NCI-H345 (cell line): ENCODE measurements around the gene C1D.

ENCODE experiments used
- DNase-seq: peaks from one replicate; lab custom pipeline; 2025; lab: John Stamatoyannopoulos, UW

The C1D gene

DNA sequence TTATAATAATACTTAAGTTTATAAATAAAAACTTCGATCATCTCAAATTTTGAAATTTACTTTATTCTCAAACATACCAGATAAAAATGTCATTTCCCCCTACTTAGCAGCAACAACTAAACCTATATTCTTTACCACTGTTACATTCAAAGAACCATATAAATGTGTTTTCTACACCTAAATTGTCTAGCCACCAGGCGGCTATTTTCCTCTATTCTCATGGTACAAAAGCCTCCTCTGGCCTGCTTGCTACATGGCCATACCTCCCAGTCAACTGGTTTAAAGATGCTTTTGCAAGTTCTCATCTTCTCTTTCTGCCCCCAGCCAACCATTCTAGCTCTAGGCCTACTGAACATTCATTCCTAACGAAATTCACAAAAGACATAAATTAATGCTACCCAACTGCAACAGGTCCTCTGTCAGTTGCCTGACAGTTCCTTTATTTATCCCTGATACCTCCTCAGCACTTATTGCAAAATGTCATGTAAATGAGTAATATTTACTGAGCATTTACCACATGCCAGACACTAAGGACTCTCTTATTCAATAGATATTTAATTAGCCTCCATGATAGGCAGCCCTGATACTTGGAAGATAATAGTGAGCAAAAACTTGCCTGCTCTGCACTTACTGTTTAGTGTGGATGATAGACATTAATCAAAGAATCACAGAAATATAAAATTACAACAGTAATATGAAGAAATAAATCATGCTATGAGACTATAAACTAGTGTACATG, 5.0 kb downstream of the C1D start:
- no peak for DNase-seq

DNA sequence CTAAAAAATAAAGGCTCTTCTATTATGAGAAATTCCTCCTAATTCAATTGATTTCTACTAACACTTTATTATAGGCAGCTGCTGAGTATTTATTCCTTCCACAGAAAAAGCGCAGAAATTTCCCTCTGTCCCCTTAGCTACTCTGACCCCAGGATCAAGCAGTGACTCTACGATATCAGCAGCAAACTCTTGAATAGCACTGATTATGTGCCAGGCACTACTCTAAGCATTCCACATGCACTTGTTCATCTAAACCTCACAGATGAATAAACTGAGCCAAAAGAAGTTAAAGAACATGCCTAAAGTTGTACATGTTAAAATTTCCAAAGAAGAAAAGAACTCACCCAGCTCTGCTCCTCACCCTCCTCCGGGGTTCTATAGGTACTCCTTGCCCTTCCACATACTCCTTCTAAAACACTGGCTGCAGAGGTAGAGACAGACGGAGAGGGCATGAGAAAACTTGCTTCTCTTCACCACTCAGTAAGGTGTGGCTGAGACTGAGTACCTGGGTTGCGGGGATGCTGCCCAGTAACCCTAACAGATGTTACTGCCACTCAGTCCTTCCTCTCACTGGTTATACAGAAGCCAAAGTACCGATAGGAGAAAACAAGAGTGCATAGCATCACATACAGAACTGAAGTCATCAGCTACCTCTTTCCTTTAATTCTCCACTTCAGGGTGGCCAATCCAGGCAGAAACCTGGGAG, 9.9 kb downstream of the C1D start:
- no peak for DNase-seq

DNA sequence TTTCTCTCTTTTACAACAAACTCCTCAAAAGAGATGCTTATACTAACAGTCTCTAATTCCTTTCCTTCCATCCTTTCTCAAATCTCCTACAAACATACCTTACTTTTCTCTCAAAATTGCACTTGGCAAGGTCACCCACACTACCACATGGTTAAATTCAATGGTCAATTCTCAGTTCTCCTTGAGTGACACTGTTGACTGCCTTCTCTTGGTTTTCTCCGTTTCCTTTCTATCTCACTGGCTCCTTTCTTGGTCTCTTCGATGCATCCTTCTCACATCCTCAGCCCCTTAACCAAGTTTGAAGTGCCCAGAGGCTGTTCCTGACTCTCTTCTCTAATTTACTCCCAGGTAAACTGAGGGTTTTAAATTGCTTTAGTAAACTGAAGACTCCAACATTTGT, 12.5 kb downstream of the C1D start:
- no peak for DNase-seq

DNA sequence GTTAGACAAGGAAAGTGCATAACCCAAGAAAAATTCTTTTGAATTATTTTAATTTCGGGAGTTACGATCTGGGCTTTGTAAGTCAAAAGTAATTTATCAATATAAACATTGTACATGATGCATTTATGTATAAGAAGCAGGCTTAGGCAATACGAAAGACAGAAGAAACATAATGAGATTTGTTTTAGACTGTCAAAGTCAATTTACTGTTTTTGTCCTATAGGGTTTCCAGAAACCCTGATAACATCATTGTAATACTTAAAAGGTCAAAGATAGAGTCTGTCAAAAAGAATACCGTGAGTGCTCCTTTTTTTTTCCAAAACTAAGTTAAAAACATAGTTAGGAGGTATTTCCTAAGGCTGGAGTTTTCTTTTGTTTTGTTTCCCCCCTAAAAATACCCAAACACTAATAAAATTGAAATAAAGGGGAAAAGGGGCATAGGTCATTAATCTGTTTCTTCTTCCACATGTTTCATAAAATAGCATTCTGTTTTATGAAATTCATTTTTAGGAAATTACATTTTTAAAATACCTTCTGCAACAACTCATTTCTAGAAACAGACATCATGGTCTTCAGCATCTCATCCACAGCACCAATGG, 16.1 kb downstream of the C1D start:
- DNase-seq = no peak

DNA sequence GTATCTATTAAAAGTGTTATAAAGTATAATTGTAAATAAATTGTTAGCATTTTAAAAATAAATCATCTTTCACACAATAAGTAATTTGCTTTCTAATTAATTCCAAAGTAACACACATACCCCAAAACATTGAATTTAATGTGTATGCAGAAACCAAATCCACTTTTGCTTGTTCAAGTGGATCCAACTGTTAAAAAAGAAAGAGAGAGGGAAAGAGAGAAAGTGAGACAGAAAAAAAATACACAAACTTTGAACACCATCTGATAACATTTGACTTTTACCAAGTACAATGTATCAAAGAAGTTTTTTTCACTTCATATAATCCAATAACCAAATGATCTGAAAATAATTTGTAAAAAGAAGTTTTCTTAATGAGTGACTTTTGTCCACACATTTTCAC, 16.6 kb downstream of the C1D start:
- no peak for DNase-seq

DNA sequence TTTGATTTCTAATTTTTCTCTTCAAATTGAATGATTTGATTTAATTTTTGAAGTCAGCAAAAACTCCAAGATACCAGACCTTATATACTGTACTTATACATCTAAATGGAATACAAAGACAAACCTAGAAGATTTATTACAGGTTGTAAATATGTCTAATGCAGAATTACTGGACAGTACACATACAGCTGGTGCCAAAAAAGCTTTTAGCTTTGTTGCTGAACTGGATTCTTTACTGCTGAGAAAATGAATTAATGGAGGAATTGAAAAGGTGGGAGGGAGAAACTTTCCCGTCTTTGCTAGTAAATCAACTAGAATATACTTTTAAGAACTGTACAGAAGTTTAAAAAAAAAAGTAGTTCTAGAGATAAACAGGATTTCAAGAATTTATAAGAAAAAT, 17.5 kb downstream of the C1D start:
- no peak for DNase-seq

DNA sequence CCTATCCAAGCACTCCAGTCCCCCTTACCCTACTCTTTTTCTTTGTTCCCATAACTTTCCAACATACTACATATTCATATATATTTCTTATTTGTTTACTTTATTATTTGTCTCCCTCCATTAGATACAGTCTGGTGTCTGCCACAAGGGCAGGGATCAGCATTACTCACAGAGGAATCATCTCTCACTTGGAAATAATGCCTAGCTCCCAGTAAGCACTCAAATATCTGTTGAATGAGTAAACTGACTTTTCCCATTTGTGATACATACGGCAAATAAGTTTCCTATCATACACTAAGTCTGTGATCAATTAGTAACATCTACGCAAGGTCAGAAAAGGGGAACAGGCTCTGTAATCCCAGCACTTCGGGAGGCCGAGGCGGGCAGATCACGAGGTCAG, 18.7 kb downstream of the C1D start:
- DNase-seq = no peak

DNA sequence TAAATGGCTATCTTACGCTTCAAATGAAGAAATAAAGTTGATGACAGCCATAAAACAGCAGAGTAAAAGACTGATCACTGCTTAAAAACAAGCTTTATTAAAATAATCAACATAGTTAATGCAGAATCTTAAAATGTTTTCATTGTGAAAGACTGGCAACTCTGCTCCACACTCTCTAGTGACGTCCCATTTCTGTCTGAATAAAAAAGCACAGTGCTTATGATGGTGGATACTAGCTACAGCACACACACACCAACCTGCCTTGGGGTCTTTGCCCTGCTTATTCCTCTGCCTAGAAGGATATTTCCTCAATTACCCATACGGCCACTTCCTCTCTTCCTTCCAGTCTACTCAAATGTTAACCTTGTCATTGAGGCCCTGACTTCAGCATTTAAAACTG, 19.1 kb downstream of the C1D start:
- no peak for DNase-seq

DNA sequence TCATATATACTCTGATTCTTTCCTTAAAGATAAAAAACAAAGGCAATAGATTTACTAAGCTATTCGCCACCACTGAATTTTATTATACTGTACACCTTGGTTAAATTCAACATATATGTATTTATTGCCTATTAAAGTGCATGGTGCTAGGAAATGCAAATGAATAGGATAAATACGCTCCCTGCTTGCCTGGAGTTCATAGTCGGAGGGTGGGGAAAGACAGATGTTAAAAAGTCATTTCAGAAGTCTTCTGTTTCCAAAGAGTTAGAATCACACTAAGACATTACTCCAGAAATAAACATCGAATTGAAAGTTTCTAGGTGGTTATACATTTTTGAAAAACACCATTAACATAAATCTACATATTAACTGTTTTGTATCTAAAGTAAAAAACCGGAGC, 19.8 kb downstream of the C1D start:
- DNase-seq = no peak

DNA sequence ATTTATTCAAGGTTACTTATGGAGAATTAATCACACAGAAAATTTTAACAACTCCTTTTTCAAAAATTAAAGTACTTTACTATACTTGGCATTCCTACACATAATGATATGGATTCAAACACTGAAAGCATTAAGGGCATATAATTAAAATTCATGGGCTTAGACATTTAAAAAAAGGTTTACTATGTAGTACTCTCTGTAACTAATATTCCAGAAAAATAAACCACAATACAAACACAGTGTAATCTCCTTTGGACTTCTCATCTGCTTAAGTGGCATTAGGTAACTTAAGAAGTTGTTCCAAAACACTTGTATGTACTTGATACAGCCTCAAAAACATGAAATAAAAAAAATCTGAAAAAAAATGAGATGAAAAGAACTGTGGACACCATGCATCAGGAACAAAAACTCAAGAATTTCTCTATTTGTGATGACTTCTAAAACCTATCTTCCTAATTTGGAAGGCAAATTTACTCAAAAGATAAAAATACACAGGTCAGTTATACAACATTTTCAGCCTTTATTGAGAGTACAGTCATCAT, 21.0 kb downstream of the C1D start:
- DNase-seq = no peak

DNA sequence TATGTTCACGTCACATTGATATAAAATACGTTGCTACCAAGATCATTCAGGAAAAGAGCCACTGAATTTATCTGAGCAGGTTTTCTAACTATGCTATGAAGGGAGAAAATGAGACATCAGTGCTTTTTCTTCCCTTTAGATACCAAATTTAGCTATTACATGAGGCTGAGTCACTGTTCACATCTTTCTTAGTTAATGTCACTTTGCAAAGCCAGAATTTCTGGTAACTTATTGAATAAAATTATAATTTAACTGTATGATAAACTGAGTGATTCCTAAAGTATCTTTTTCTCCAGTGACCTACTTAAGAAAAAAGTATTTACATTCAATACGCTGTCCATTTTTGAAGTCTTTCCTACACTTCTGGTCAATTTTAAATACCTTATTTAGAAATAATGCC, 22.7 kb downstream of the C1D start:
- no peak for DNase-seq

DNA sequence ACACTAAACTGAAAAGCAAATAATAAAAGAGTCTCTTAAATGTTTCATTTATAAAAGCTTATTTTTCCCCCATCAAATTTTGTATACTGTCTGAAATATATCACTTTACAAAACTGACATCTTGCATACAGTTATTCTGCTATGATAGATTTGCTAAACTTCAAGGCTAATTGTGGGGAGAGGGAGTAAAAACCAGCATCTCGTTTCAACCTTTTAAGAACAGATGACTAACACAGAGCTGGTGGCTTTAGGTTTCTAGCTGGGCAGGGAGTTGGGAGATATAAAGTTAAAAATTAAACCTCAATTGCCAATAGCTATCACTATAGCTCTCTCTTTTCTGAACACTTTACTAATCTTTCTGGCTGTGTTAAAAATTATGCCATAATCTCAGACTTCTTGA, 23.5 kb downstream of the C1D start:
- DNase-seq = no peak

DNA sequence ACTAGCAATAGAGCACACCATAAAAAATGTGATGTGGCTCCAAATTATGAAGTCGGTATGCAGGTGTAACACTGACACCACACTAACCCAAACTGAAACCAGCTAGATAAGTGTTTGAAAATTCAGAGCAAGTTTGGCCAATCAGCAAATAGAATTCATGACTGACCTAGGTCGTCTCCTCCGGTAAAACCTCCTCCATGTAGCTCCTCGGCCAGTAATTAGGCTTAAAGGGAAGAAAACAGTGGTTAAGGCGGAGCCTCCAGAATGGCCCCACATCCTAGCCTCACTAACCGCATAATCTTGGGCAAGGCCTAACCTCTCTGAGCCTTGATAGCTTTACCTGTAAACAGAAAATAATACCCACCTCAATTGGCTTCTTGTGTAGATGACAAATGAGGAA, 30.1 kb downstream of the C1D start:
- DNase-seq = no peak

DNA sequence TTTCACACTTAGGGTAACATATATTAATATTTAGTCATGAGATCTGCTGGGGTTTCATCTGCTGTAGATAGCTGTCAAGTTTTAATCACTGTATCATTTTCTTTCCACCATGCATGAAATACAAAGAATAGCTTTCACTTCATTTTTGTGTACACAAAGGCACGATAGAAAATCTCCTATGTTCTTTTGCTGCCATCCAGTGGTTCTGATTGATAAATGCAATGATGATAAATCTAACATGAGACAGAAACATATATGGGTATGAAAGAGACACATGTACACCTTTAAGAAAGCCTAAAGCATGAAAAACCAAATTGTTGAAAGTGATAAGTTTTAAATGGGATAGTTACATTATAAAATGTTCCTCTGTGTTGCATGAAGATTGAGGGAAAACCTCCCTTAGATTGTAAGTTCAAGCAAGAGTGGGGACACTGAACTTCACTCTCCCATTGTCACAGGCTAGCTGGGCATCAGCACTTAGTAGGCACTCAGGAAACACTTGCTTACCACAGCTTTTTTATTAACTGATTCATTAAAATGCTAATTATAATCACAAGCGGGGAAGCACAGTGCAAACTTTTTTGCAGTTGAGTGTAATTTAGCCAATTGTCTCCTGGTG, 31.2 kb downstream of the C1D start:
- DNase-seq = peak; percentile 77

DNA sequence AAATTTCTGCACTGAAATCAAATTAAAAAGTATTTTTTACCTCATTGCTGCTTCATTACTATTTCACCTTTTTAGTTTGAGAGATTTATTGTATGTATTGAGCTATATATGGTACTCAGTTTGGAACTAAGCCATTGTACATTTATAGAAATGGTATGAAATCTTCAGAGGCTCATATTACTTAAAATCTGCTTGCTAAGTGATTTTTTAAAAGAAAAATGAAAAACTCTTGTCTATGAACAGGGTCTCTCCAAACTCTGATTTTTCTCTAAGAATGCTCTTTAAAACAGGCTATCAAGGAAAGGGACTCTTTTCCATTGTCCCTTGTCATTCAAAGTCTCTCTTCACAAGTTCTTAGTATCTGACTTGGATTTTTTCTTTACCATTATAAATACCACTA, 31.8 kb downstream of the C1D start:
- no peak for DNase-seq

DNA sequence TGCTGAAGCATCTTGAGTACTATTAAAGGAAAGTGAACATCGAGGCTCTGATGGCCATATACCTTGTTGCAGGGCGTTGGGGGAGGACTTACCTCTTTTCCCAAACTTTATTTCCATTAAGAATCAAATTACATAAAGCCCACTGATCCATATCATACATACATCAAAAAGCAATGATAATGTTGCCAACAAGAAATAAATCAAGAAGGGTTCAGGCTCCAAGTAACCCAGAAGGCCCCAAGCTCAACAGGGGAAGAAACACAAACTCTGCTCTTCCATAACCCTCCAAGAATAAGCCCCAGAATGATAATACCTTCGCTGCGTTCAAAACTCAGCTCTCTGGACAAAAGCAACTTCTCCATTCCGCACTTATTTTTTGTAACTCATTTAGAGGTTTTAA, 32.3 kb downstream of the C1D start:
- DNase-seq = no peak

DNA sequence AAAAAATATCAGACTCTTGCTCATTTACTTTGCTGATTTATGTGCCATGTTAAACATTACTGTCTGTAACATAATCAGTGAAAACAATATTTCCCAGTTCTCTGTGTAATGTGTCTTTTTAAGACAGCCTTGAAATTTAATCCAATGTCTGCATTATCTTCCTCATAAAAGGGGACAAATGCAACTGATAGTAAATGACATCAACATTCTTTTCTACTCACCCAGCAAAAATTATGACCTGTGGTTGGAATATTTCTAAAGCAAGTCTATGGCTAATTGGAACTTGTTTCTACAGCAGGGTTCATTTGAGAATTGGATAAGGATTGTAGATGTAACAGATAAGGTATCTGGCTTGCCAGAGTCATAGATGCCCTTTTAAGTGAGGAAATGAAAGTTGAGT, 34.8 kb downstream of the C1D start:
- no peak for DNase-seq

DNA sequence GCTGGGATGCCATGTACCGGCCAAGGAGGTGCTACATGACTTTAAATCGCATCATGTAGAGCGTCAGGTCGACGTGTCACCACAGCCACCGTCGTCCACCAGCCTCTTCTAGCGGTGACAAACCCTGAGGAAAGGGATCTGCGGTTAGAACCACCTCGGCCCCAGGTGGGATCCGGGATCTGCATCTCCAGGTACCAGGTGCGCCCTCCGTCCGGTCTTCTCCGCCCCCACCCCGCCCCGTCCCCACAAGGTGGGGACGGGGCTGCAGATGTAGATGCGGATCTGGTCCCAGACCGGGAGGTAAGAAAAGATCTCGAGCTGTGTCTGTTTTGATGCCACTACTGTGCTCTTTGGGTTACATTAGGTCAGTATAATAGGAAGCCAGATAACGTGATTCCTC, 38.4 kb downstream of the C1D start:
- no peak for DNase-seq

DNA sequence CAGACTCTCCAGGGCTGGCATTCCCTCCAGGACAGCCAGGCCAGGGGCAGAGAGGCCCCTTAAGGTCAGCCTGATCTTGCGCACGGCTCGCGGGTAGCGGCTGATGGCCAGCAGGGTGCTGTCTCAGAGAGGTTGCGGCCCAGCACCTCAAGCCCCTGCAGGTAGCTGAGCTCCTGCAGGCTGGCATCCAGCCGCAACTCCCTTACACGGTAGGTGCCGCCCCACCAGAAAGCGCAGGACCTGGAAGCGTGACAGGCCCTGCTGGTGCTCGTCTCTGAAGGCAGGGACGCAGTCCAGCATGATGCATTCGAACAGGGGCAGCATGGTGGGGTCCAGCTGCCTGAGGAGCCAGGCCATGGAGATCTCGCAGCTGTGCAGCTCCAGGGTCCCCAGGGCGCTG, 38.9 kb downstream of the C1D start:
- DNase-seq = no peak

DNA sequence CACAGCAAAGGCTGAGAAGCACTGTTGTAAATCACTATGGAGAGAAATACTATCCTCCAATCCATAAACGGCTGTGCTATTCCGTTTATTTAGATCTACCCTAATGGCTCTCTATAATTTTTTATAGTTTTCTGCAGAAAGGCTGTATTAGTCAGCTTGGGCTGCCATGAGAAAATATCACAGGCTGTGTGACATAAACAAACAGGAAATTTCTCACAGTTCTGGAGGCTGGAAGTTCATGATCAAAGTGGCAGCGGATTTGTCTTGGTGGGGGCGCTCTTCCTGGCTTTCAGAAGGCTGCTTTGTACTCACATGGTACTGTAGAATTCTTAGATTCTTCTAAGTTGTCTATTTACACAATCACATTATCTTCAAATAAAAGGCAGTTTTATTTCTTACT, 44.1 kb downstream of the C1D start:
- no peak for DNase-seq

DNA sequence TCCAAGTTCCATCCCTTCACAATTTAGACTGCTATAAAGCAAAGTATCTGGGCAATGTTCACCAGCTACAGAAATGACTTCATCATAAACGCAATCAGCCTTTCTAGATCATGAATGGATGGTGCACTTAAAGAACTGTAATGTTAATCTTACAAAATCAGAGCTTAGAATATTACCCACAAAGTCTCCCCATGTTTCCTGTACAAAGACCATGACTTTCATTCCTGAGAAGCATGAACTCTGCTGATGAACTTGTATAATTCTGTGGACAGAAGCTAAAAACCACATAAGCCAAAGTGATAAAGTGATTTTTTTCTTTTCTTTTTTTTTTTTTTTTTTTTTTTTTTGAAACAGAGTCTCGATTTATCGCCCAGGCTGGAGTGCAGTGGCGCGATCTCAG, 53.3 kb downstream of the C1D start:
- DNase-seq = no peak

DNA sequence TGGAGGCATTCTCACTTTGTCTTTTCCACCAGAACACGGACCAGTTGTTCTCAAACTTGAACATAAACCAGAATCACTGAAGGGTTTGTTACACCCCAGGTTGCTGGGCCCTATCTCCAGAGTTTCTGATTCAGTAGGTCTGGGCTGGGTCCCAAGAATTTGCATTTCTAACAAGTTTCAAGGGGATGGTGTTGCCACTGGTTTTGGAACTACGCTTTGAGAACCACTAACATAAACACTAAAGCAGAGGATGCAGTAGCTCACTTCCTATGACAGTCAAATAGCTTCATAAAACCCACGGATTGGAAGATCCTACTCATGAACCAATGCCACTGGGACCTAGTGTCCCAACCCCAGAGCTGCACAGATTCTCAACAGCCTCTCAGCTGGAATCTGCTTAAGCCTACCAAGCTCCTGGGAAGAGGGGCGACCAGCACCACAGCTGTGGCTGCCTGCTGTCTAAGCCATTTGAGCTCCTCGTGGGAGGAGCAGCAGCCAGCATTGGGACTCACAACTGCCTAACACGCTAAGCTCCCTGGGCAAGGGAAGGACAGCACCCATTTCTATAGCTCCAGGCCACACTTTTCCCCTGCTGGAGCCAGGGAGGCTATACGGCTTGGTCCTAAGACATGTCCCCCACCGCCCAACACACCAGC, 62.5 kb downstream of the C1D start:
- no peak for DNase-seq
